ENCODE results near the gene CNIH4.
"Not testable (repeated sequence)": the region's sequence is repeated elsewhere in the genome, so short reads cannot be mapped to it uniquely, and the experiment has no call there.

GRCh38 chr1:224428713-224429112 lies 72.0 kb downstream of the CNIH4 start:
- not testable (repeated sequence) for TF ChIP-seq FOXP2 (optimal IDR thresholded peaks at IDR 0.05; ENCODE audit: control extremely low read depth, extremely low read length, insufficient read depth); EZH2 (IDR thresholded peaks at IDR 0.05)
